GM18951 (cell line): ENCODE measurements around the gene MCTP1.

Source experiments
- POLR2A ChIP-seq: IDR thresholded peaks from 4 replicates; pipeline ENCODE4 v1.6.1; 2011; ENCODE audit warnings: mild to moderate bottlenecking; ENCODE audit not compliant: insufficient read length, insufficient read depth; ENCODE audit errors: extremely low read depth
- in situ Hi-C: fragments of 300-500 bp; cut with MboI; formaldehyde crosslinking; loops from one replicate; pipeline ENCODE4 v1.12.0; 2022; ENCODE audit warnings: low sequenced_read_pairs, mixed read lengths, inconsistent platforms; ENCODE audit not compliant: unreplicated experiment

The MCTP1 gene

GRCh38 chr5:94776167-94776566, 508.7 kb downstream of the MCTP1 start:
- TF ChIP-seq POLR2A: no peak
- in situ Hi-C loops: no loop called here

- TF ChIP-seq POLR2A: no peak
- in situ Hi-C loops: no loop called here
These were observed 509.8 kb downstream of the MCTP1 start for GRCh38 chr5:94775088-94775487.

- no peak for TF ChIP-seq POLR2A
- in situ Hi-C loops: no loop called here
These were observed 513.2 kb downstream of the MCTP1 start for GRCh38 chr5:94771742-94772141.

DNA sequence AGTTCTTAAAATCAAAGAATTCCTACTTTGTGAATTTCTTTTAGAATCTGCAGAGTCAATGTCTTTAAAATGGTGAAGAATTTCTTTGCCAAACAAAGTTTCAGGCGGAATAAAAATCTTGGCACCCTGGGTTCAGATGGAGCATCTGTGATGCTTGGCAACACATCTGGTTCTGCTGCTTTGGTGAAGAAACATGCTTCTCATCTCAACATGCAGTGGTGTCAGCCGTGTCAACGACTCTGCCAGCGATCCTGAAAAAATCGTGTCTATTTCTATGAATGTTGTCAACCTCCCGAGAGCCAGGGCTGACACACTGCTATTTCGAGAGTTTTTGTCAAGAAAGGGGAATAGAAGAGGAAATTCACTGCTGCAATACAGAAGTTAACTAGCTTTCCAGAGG, 514.9 kb downstream of the MCTP1 start:
- no peak for TF ChIP-seq POLR2A
- in situ Hi-C loops: no loop called here

DNA sequence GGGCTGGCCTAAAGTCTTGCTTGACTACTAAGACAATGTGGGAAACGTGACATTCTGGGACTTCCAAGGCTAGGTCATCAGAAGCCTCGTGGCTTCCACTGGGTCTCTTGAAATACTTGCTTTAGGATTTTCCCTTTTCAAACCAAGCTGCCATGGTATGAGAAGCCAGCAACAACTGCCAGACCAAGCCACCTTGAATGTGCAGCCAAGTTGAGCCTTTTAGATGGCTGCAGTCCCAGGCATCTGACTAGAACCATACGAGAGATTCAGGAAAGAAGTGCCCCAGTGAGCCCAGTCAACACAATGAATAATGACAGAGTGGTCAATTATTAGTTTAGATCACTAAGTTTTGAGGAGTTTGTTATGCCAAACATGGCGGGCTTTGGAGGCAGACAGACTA, 523.1 kb downstream of the MCTP1 start:
- in situ Hi-C loops: no loop called here

GRCh38 chr5:94761055-94761454, 523.8 kb downstream of the MCTP1 start:
- TF ChIP-seq POLR2A: no peak
- in situ Hi-C loops: no loop called here

More for the DNA sequence above, 523.1 kb downstream of the MCTP1 start:
- TF ChIP-seq POLR2A: no peak

DNA sequence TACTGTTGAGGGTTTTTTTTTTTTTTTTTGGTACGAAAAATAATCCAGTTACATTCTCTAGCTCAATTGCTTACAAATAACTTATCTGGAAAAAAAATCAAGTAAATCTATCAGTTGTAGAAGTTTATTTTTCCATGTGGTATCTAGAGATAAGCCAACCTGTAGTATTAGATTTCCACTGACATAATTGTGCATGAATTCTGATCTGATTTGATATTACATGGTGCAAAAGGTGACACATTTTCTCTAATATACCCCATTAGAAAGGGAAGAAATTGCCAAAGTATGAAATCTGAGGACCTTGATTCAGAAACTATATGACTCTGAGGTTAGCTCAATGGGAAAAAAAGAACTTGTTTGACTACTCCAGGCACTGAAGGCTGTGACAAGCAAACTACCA, 524.9 kb downstream of the MCTP1 start:
- no peak for TF ChIP-seq POLR2A
- in situ Hi-C loops: no loop called here

GRCh38 chr5:94759022-94759421, 525.9 kb downstream of the MCTP1 start:
- TF ChIP-seq POLR2A: no peak
- in situ Hi-C loops: no loop called here

DNA sequence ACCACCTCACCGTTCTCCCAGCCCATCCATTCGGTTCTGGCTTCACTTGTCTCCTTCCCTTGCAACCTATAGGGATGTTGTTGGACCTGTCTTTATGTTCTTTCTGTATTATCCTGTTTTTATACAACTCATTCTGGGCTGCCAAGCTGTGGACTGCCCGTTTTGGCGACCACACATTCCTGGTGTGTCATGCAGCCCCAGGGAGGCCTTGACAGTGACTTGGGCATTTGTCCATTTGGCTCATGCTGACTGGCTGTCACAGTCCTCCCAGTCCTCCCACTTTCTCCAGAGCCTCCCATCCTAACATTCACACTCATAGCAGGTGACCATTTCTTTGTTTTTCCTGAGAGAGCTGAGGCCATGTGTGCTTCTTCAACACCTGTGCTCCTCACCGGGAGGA, 530.1 kb downstream of the MCTP1 start:
- in situ Hi-C loops: no loop called here
- no peak for TF ChIP-seq POLR2A

DNA sequence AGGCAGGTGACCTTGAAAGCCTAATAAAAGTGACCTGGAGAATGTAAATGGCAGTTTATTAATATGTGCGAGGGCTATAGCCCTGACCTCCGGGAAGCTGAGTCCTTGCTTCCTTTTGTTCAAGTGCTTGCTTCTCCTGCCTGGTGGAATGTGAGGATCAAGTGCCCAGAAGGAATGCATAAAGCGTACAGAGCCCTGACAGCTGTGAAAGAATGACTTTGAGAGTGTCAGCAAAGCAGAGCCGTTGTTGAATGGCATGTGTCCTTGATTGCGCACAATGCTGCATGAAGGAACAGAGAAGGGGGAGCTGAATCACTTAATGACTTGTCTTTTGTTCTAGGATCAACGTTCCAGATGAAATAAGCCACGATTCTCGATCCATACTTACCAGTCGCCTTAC, 533.4 kb downstream of the MCTP1 start:
- TF ChIP-seq POLR2A: no peak
- in situ Hi-C loops: no loop called here

- in situ Hi-C loops: no loop called here
- TF ChIP-seq POLR2A: no peak
These were observed 534.2 kb downstream of the MCTP1 start for GRCh38 chr5:94750681-94751080.

- in situ Hi-C loops: no loop called here
- TF ChIP-seq POLR2A: no peak
These were observed 535.9 kb downstream of the MCTP1 start for GRCh38 chr5:94749042-94749441.

DNA sequence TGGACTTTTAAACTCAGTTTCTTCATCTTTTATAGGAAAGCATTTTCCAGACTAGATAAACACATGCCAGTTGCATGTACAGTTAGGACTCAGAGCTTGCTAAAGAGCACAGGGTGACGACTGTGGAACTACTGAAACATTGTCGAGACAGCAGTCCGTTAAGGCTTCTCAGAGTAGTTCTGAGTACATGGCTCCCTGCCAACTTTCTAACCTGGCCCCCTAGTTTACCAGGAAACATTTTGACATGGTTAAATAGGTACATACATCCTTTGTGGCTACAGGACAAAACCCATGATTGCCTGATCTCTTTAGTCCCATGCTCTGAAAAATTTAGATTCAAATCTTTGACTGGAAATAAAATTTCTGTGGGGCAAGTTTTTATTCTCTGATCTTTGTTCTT, 536.7 kb downstream of the MCTP1 start:
- no peak for TF ChIP-seq POLR2A
- in situ Hi-C loops: no loop called here

DNA sequence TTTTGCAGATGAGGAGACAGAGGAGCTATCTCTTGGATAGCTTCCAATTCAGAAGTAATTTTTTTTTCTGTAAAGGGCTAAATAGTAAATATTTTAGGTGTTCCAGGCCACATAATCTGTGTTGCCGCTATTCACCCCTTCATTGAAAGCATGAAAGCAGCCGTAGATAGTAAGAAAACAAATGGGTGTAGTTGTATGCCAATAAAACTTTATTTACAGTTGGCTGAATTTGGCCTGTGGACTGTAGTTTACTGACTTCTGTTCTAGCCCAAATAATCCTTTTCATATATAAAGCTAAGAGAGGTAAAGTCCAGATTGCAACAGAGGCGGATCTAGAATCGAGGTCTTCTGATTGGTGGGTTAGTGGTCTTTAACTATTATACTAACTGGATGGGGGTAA, 537.5 kb downstream of the MCTP1 start:
- in situ Hi-C loops: no loop called here
- TF ChIP-seq POLR2A: no peak

GRCh38 chr5:94746731-94747124, 538.2 kb downstream of the MCTP1 start:
- no peak for TF ChIP-seq POLR2A
- in situ Hi-C loops: no loop called here
